Esophagus muscularis mucosa (tissue), 4 donors: ENCODE measurements around the gene KRTAP5-10. TPM values are rescaled to one million over a fixed set of nuclear protein-coding genes. Genes with fewer than 3 reads are reported as not detected.

Experiments
- DNase-seq: peaks from one replicate; pipeline ENCODE4 v3.0.0-alpha.2; 2017; ENCODE audit errors: extremely low spot score
- H3K27ac ChIP-seq, 4 donors: fragments of 200-600 bp; sonication (generic); replicated peaks in 1 of 4; 1 replicate in 3 of 4; 2 replicates in 1 of 4; pipeline ENCODE4 v1.5.1; 2016 to 2019; ENCODE audit warnings: mild to moderate bottlenecking in 1 of 4
- H3K27me3 ChIP-seq, 4 donors: fragments of 200-600 bp; sonication (generic); one replicate each; pipeline versions ENCODE4 v1.5.1 to v1.6.0; 2016 to 2019
- H3K36me3 ChIP-seq, 4 donors: fragments of 200-600 bp; sonication (generic); one replicate each; pipeline ENCODE4 v1.5.1; 2016 to 2019
- H3K4me1 ChIP-seq, 4 donors: fragments of 200-600 bp; sonication (generic); one replicate each; pipeline ENCODE4 v1.5.1; 2016 to 2019
- H3K4me3 ChIP-seq, 4 donors: fragments of 200-600 bp; sonication (generic); 1 replicate in 2 of 4; 2 replicates in 2 of 4; pipeline ENCODE4 v1.5.1; 2016 to 2019; ENCODE audit warnings: mild to moderate bottlenecking in 4 of 4, moderate library complexity in 1 of 4
- H3K9me3 ChIP-seq, 4 donors: fragments of 200-600 bp; sonication (generic); 1 replicate in 3 of 4; 2 replicates in 1 of 4; pipeline ENCODE4 v1.5.1; 2016 to 2019
- EP300 ChIP-seq: sonication (generic); formaldehyde crosslinking; IDR thresholded peaks from one replicate; pipeline ENCODE4 v1.6.1; 2017; ENCODE audit warnings: antibody characterized with exemption
- POLR2A ChIP-seq: fragments of 450-650 bp; IDR thresholded peaks from one replicate; pipeline ENCODE4 v1.6.1; 2017; ENCODE audit warnings: antibody characterized with exemption, moderate library complexity, mild to moderate bottlenecking, low read depth
- POLR2AphosphoS5 ChIP-seq, 2 donors: sonication (generic); formaldehyde crosslinking; IDR thresholded peaks; one replicate each; pipeline ENCODE4 v1.6.1; 2017; ENCODE audit warnings: antibody characterized with exemption in 2 of 2
- WGBS: methylation state at CpG from one replicate; pipeline ENCODE4 v1.1.5; 2018; 5-methylcytosine and 5-hydroxymethylcytosine counted together
- intact Hi-C: fragments of 100-400 bp; cut with DNase I; formaldehyde crosslinking; loops from one replicate; pipeline ENCODE4 v1.15.1; 2023
- total RNA-seq, 4 donors: library from RNA; depleted of rRNA; stranded (reverse); fragments of >200 nt; gene quantifications; one replicate each; pipeline versions ENCODE4 v1.1.0 to v1.2.1, GENCODE V29; 2016
- TF ChIP-seq, protein P1 (sequence below), 3 experiments: fragments of 200-600 bp in 2 of 3; fragments of 450-650 bp in 1 of 3; sonication (generic) in 2 of 3; IDR thresholded peaks; one replicate each; pipeline ENCODE4 v1.5.1; 2017 to 2019; ENCODE audit warnings: antibody characterized with exemption in 3 of 3, mild to moderate bottlenecking in 2 of 3, moderate library complexity in 1 of 3

The KRTAP5-10 gene, protein sequence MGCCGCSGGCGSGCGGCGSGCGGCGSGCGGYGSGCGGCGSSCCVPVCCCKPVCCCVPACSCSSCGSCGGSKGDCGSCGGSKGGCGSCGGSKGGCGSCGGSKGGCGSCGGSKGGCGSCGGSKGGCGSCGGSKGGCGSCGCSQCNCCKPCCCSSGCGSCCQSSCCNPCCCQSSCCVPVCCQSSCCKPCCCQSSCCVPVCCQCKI
- not detected for total RNA-seq

DNA sequence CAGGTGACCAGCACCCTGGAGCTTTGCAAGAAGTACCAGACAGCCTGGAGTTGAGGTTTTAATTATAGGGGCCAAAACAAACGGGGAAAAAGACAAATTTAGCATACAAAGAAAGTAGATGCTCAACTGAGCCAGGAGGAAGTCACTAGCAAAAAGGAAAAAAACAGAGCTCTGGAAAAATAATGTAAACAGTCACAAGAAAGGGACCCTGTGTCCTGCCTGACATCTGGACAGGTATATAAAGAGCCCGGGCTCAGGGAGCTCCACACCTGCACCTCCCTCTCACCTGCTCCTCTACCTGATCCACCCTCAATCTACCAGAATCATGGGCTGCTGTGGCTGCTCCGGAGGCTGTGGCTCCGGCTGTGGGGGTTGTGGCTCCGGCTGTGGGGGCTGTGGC lies at the start of gene KRTAP5-10:
Gene KRTAP5-10, plus strand, starts transcription at position 301 of the 400 bp plus-strand sequence. Its CDS starts 25 bp downstream, at position 326.
- 54% methylated on average over 4 of the region's 5 CpGs for WGBS
- H3K9me3 ChIP-seq, result peaks cover 0 to 4% (median 0%) of the 10 kb centered on the region in 4 donors
- no peak within 1 kb of the TSS for H3K27ac ChIP-seq
- TF ChIP-seq EP300, result no peak
- no peak for TF ChIP-seq POLR2A
- no peak for TF ChIP-seq POLR2AphosphoS5 (IDR thresholded peaks at IDR 0.05)
- TF ChIP-seq, protein P1, sequence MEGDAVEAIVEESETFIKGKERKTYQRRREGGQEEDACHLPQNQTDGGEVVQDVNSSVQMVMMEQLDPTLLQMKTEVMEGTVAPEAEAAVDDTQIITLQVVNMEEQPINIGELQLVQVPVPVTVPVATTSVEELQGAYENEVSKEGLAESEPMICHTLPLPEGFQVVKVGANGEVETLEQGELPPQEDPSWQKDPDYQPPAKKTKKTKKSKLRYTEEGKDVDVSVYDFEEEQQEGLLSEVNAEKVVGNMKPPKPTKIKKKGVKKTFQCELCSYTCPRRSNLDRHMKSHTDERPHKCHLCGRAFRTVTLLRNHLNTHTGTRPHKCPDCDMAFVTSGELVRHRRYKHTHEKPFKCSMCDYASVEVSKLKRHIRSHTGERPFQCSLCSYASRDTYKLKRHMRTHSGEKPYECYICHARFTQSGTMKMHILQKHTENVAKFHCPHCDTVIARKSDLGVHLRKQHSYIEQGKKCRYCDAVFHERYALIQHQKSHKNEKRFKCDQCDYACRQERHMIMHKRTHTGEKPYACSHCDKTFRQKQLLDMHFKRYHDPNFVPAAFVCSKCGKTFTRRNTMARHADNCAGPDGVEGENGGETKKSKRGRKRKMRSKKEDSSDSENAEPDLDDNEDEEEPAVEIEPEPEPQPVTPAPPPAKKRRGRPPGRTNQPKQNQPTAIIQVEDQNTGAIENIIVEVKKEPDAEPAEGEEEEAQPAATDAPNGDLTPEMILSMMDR (IDR thresholded peaks at IDR 0.05), result no peak
- H3K36me3 ChIP-seq, result no peaks in the 10 kb centered on the region
- H3K27me3 ChIP-seq, result peaks cover 0 to 34% (median 0%) of the 10 kb centered on the region in 4 donors
- intact Hi-C loops, result no loop called here
- no peak for DNase-seq
- H3K4me3 ChIP-seq, result no peak within 1 kb of the TSS
- H3K4me1 ChIP-seq, result no peaks in the 10 kb centered on the region

DNA sequence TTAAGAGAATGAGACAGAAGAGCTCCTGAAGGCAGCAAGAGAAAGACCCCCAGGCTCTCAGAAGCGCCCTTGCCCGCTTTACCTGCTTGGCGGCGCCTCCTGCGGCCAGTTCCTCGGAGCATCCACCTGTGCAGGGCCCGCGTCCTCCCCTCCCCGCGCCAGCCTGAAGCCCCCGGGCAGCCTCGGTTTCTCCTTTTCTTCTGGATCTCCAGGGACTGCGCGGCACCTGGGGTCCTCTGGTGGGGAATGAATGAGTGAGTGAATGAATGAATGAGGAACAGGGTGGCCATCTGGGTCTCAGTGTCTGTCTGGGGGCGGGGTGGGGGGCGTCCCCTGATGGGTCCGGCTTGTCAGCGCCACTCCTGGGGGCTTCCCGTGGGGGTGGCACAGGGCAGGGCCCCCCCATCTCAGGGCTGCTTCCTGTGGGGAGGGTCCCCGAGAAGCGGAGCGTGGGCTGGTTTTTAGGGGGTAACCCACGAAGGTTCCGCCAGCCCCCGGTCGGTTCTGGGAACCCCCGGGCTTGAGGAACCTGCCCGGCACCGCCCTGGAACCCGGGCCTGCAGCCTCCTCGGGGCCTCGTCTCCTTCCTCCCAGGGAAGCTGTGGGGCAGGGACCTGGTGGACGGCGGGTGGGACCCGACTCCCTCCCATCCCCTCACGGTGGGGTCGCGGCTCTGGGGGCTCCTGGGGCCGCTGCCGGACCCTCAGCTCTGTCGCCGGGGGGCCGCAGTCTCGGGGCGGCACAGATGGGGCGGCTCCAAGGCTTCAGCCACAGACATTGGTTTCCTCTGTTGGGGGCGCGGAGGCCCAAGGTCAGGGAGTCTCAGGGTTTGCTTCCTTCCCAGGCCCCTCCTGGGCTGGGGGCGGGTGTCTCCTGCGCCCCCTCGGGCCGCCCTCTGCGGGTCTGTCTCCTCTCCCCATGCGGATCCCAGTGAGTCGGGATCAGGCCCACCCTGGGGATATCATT lies 46.6 kb upstream of the KRTAP5-10 start:
- no peak for DNase-seq
- no peak overlapping the region for H3K27ac ChIP-seq
- 93% methylated on average over 27 of the region's 55 CpGs for WGBS

DNA sequence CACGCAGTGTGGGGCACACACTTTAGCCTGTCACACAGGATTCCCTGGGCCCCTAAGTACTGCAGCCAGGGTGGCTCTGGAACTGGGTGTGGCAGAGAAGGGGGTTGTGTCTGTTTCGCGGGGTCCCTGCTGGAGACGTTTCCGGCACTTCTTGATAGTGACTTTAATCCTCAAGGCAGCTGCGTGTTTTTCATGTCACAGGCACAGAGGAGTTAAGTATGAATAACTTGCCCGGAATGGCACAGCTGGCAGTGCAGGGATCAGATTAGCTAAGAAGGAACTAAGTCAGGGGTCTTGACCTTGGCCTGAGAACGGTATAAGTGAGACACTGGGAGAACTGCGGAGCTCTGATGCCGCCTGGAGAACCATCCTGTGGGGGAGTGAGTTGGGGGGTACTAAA lies 45.8 kb upstream of the KRTAP5-10 start:
- no peak overlapping the region for H3K27ac ChIP-seq
- H3K4me3 ChIP-seq, result no peak overlapping the region
- no peak for DNase-seq
- intact Hi-C loops, result no loop called here
- no peaks in the 10 kb centered on the region for H3K9me3 ChIP-seq
- TF ChIP-seq POLR2AphosphoS5 (IDR thresholded peaks at IDR 0.05), result no peak
- TF ChIP-seq, protein P1 (IDR thresholded peaks at IDR 0.05), result no peak
- no peak for TF ChIP-seq EP300
- TF ChIP-seq POLR2A, result no peak
- no peaks in the 10 kb centered on the region for H3K36me3 ChIP-seq
- H3K27me3 ChIP-seq, result no peaks in the 10 kb centered on the region
- WGBS, result 70% methylated on average over 8 of the region's 10 CpGs
- no peaks in the 10 kb centered on the region for H3K4me1 ChIP-seq

More for the DNA sequence above, 46.6 kb upstream of the KRTAP5-10 start:
- H3K9me3 ChIP-seq, result no peaks in the 10 kb centered on the region
- no peaks in the 10 kb centered on the region for H3K36me3 ChIP-seq
- no peak overlapping the region for H3K4me3 ChIP-seq
- TF ChIP-seq EP300, result no peak
- no peak for TF ChIP-seq POLR2A
- no peak for TF ChIP-seq POLR2AphosphoS5 (IDR thresholded peaks at IDR 0.05)
- TF ChIP-seq, protein P1 (IDR thresholded peaks at IDR 0.05), result no peak
- intact Hi-C loops, result no loop called here
- no peaks in the 10 kb centered on the region for H3K27me3 ChIP-seq
- H3K4me1 ChIP-seq, result no peaks in the 10 kb centered on the region

DNA sequence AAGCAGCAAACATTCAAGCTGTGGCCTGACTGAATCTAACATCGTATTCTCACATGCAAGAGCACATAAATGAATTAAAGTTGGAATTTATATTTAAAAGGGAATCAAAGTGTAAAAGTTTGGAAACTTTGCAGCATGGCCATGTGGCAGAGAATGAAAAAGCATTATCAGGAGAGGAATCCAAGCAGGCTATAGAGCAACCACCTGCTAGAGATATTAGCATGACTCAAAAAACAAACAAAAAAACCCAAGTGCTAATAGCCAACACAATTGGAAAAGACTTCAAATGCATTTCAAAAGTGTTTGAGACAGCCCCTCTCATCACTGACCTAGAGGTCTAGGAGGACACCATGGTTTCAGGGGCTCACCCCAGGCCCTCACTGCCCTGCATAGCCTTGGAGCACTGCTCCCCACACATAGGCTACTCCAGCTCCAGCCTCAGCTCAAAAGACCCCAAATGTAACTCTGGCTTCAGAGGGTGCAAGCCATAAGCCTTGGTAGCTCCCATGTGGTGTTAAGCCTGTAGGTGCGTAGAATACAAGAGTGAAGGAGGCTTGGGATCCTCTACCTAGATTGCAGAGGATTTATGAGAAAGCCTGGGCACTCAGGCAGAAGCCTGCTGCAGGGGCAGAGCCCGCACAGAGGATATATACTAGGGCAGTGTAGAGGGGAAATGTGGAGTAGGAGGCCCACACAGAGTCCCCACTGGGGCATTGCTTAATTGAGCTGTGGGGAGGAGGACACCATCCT lies 40.0 kb upstream of the KRTAP5-10 start:
- intact Hi-C loops, result no loop called here
- no peak for DNase-seq
- Histone ChIP-seq H3K36me3 (no peaks in the 10 kb centered on the region), H3K27me3 (no peaks in the 10 kb centered on the region), H3K9me3 (peaks cover 0 to 7% (median 0%) of the 10 kb centered on the region in 4 donors), H3K27ac (no peak overlapping the region), H3K4me1 (no peaks in the 10 kb centered on the region), H3K4me3 (no peak overlapping the region)
- TF ChIP-seq POLR2A (no peak), EP300 (no peak), POLR2AphosphoS5 (IDR thresholded peaks at IDR 0.05) (no peak)
- TF ChIP-seq, protein P1 (IDR thresholded peaks at IDR 0.05), result no peak
- 52% methylated on average over 3 of the region's 3 CpGs for WGBS
